DMS53 (cell line): Measurements from ENCODE around the gene PSAP.
"Not testable (repeated sequence)": the region's sequence is repeated elsewhere in the genome, so short reads cannot be mapped to it uniquely, and the experiment has no call there.

Experiments
- DNase-seq: peaks from one replicate; lab custom pipeline; 2025; lab: John Stamatoyannopoulos, UW

Gene PSAP

GRCh38 chr10:71873582-71874211 is 22.6 kb upstream of the PSAP start:
- DNase-seq = no peak

DNA sequence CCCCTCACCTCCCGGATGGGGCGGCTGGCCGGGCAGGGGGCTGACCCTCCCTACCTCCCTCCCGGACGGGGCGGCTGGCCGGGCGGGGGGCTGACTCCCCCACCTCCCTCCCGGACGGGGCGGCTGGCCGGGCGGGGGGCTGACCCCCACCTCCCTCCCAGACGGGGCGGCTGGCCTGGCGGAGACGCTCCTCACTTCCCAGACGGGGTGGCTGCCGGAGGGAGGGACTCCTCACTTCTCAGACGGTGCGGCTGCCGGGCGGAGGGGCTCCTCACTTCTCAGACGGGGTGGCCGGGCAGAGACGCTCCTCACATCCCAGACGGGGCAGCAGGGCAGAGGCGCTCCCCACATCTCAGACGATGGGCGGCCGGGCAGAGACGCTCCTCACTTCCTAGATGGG is 18.6 kb upstream of the PSAP start:
- not testable (repeated sequence) for DNase-seq

DNA sequence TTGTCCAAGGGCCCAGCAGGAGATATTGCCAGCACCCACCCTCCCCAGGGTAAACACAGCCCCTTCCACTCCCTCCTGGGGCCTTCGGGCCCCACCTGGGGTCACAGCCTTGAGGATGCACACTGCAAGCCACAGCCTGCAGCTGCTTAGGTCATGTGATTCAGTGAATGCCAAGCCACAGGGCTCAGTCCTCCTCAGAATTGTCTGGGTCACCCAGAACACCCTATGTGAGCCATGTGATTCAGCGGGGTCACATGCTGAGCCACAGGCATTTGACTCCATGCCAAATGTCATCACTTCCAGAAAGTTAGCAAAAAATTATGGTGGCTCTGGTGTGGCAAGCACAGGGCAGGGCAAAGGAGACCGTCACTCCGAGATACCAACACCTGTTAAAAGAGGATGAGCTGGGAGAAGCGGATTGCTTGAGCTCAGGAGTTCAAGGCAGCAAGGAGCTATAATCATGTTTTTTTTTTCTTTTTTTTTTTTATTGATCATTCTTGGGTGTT is 17.2 kb upstream of the PSAP start:
- DNase-seq = peak; percentile 19

- DNase-seq = no peak
Measured at GRCh38 chr10:71865561-71866041, 14.6 kb upstream of the PSAP start.

DNA sequence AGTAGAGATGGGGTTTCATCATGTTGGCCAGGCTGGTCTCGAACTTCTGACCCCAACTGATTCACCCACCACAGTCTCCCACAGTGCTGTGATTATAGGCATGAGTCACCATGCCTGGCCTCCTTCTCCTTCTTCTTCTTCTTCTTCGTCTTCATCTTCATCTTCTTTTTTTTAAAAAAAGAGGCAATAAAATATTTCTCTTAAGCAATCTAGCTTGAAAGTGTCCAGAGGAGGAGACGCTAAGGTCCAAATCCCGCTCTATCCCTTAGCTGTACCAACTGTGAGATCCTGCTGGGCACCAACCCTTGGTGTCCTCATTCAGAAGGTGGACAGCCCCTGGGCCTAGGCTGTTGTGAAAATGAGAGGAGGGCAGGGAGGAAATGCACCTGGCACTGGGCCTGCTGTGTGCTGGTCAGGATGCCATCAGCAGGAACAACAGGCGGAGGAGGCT is 13.9 kb upstream of the PSAP start:
- no peak for DNase-seq

DNA sequence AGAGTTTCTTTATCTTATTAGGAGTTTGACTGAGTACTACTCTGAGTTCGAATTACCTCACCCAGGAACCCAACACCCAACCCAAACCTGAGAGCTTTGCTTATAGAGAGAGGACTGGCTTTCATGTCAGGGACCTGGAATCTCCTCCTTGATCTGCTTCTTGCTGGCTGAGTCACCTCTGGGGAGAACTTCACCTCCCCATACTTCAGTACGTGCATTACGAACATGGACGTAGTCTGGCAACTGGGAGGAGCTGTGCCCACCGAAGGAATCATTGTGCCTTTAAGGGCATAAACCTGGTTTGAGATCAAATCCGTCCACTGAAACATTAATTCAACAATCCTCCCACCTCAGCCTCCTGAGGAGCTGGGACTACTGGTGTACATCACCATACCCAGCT is 12.2 kb upstream of the PSAP start:
- no peak for DNase-seq

DNA sequence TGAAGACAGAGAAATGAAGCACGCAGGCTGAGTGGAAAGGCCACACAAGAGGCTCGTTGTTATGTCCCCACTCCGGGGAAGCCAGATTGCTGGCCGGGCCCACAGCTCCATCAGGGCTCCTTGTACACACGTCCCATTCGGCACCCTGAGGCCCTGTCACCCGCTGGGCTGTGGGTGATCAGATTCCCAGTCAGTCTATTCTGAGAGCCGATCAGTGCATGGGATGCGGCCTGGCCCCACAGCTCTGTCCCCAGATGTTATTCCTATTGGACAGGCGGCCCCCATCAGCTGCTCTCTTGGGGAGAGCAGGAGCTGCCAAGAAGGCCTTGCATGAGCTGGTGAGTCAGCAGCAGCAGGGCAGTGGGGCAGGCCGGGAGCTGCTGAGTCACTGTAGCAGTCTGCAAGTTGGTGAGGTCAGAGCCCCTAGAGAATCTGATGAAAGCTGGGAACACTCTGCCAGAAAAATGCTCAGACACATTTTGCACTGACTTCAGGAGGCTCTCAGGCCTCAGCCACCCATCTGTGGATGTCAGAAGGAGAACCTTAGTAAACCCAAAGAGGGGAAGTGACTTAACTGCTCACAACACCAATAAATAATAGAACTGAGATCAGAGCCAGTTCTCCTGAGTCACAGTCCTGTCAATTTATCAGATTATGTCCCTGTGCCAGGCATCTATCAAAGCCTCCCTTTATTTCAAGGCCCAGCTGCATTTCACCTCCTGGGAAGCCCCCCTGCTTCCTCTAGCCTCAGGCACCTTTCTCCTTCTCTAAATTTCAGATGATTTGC is 9.4 kb upstream of the PSAP start:
- DNase-seq = peak; percentile 98

- DNase-seq = no peak
Measured at GRCh38 chr10:71857934-71858890, 7.2 kb upstream of the PSAP start.

DNA sequence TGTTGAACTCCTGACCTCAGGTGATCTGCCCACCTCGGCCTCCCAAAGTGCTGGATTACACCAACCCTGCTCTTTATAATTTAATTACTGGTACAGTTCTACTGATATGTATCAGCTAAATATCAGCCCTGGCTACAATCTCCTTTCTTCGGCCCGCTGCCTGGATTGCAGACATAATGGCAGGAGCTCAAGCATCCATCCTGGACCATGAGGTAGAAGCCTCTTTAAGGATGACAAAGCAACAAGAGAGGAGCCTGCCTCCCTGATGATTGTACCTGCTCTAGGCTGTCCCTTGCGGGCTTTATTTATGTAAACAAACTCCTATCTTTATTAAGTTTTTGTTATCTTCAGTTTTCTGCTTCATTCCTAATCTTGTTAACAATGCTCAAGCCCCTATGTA is 5.6 kb upstream of the PSAP start:
- no peak for DNase-seq

GRCh38 chr10:71854031-71854430 is 3.0 kb upstream of the PSAP start:
- DNase-seq = no peak

DNA sequence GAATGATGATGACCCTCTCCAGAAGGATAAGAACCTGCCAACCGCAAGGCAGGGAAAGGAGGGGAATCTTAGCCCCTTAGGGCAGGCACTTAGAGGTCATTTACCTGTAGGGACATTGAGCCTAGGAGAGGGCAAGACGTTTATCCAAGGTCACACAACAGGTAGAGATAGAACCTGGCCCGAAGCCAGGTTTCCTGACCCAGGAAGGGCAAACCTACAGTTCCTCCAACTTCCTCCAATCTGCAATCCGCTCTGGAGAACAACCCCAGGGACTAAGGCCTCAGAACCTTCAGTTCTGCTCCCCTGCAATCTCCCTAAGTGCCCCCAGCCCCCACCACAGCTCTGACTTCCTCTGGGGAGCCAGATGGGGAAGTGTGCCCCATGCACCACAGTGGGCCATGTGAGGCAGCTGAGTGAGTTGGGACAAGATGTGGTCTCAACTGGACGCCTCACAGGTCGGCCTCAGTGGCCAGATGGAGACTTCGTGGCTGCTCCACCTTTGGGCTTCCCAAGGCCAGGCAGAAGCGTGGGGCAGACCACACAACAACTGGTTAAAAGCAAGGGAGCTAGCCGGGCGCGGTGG is 1.4 kb upstream of the PSAP start:
- DNase-seq = peak; percentile 18

- DNase-seq = not testable (repeated sequence)
Measured at GRCh38 chr10:71851465-71852095, 529 bp upstream of the PSAP start.

DNA sequence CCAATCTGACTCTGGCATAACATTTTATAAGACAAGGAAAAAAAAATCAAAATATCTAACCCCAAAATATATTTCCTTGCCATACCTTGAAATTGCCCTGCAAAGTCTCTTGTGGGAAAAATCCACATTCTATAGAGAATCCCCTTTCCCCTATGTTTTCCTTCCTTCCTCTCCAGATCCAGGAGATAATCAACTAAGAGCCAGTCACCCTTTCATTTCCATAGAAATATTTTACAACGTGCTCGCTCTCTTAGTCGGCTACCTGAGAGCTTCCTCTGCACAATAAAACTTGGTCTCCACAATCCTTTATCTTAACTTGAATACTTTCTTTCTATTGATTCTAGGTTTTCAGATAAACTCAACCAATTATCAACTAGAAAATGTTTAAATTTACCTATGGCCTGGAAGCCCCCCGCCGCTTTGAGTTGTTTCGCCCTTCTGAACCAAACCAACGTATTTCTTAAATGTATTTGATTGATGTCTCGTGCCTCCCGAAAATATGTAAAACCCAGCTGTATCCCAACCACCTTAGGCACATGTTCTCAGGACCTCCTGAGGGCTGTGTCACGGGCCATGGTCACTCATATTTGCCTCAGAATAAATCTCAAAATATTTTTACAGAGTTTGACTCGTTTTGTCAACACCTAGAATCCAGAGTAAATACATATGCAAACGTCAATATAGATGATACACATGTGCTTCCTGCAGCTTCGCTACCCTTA is 869 bp downstream of the PSAP start:
- no peak for DNase-seq

- DNase-seq = no peak
Measured at GRCh38 chr10:71849461-71849908, 1.6 kb downstream of the PSAP start.

GRCh38 chr10:71848325-71849275 is 2.5 kb downstream of the PSAP start:
- no peak for DNase-seq

GRCh38 chr10:71847418-71847817 is 3.6 kb downstream of the PSAP start:
- DNase-seq = no peak

- no peak for DNase-seq
Measured at GRCh38 chr10:71846816-71847215, 4.2 kb downstream of the PSAP start.

GRCh38 chr10:71845410-71846405 is 5.3 kb downstream of the PSAP start:
- no peak for DNase-seq
